HepG2 (cell line): ENCODE data around the gene NECAP2. TPM values are rescaled to one million over a fixed set of nuclear protein-coding genes. Genes with fewer than 3 reads are reported as not detected.

Experiments
- ATAC-seq: fragments of 200-7000 bp; cut with Tn5 transposase; 3 replicates; pipeline ENCODE4 v1.9.1; 2020; ENCODE audit warnings: mild to moderate bottlenecking, moderate library complexity
- BruUV-seq: library from RNA; stranded (reverse); fragments of 400-500 nt; replicated peaks from 2 replicates; lab custom pipeline; 2021; lab: Mats Ljungman, UMichigan
- CTCF ChIA-PET: fragments of 300-600 bp; formaldehyde crosslinking; extraction: SDS; loops from one replicate; lab custom pipeline; 2021; ENCODE audit warnings: low total read pairs, inconsistent platforms, low intra/inter-chr PET ratio; lab: Yijun Ruan, JAX
- POLR2A ChIA-PET: fragments of 350-600 bp; sonication (Branson Sonifier 250); formaldehyde crosslinking; loops from one replicate; lab custom pipeline; 2020; ENCODE audit warnings: antibody characterized with exemption, inconsistent platforms; lab: Yijun Ruan, JAX
- DNase-seq: peaks from one replicate; pipeline ENCODE4 v3.0.0-alpha.2; 2015; ENCODE audit warnings: low spot score
- FAIRE-seq: peaks from 3 replicates; lab custom pipeline; 2011; peaks lifted over from hg19 to GRCh38; lab: Jason Lieb, UNC
- H2AFZ ChIP-seq: one replicate; pipeline ENCODE4 v1.6.1; 2011; ENCODE audit warnings: low read length, inconsistent platforms
- H3K27ac ChIP-seq: fragments of 300-600 bp; 3 replicates; pipeline ENCODE4 v1.8.0; 2011; ENCODE audit warnings: mixed run types, mild to moderate bottlenecking, mixed read lengths, low read length, inconsistent platforms; ENCODE audit not compliant: insufficient read depth; ENCODE audit errors: extremely low read length
- H3K27me3 ChIP-seq, 2 experiments: fragments of 200-600 bp in 1 of 2; 2 replicates in 1 of 2; 3 replicates in 1 of 2; pipeline versions ENCODE4 v1.6.0 to v1.8.0; 2011; ENCODE audit warnings: low read length in 2 of 2, mild to moderate bottlenecking in 2 of 2, moderate library complexity in 2 of 2, inconsistent platforms in 1 of 2; ENCODE audit not compliant: insufficient read depth in 2 of 2, control insufficient read depth in 1 of 2
- H3K36me3 ChIP-seq, 2 experiments: fragments of 200-600 bp in 1 of 2; replicated peaks in 1 of 2; 2 replicates in 1 of 2; 3 replicates in 1 of 2; pipeline versions ENCODE4 v1.5.1 to v1.8.0; 2011; ENCODE audit warnings: low read length in 2 of 2, inconsistent platforms in 1 of 2; ENCODE audit not compliant: insufficient read depth in 2 of 2, control insufficient read depth in 1 of 2
- H3K4me1 ChIP-seq: 2 replicates; pipeline ENCODE4 v1.5.1; 2012; ENCODE audit warnings: low read length, inconsistent platforms; ENCODE audit not compliant: insufficient read depth
- H3K4me2 ChIP-seq: 2 replicates; pipeline ENCODE4 v1.6.0; 2011; ENCODE audit warnings: low read depth, low read length, inconsistent platforms
- H3K4me3 ChIP-seq, 3 experiments: fragments of 200-600 bp in 1 of 3; sonication (generic), shearing (Covaris generic) in 1 of 3; replicated peaks in 1 of 3; 2 replicates each; pipeline ENCODE4 v1.5.1; 2011 to 2016; ENCODE audit warnings: low read length in 3 of 3, inconsistent platforms in 2 of 3, low read depth in 2 of 3, mild to moderate bottlenecking in 2 of 3, control low read depth in 1 of 3, mixed read lengths in 1 of 3; ENCODE audit not compliant: insufficient read depth in 1 of 3
- H3K79me2 ChIP-seq: one replicate; pipeline ENCODE4 v1.6.1; 2011; ENCODE audit warnings: low read length, inconsistent platforms; ENCODE audit not compliant: insufficient read depth
- H3K9ac ChIP-seq: 2 replicates; pipeline ENCODE4 v1.6.0; 2011; ENCODE audit warnings: mild to moderate bottlenecking, low read depth, low read length, inconsistent platforms; ENCODE audit not compliant: insufficient read depth
- H3K9me3 ChIP-seq: 2 replicates; pipeline ENCODE4 v1.5.1; 2012; ENCODE audit warnings: mild to moderate bottlenecking, low read length
- H4K20me1 ChIP-seq: 2 replicates; pipeline ENCODE4 v1.6.0; 2011; ENCODE audit warnings: inconsistent platforms, mild to moderate bottlenecking, low read length, moderate library complexity; ENCODE audit not compliant: insufficient read depth
- BHLHE40 ChIP-seq: IDR thresholded peaks from 2 replicates; pipeline ENCODE4 v1.6.1; 2011; ENCODE audit warnings: low read length, improper control_type of control experiment
- CEBPG ChIP-seq: IDR thresholded peaks from 2 replicates; pipeline ENCODE4 v1.6.1; 2016
- HNF1A ChIP-seq, 2 experiments: sonication (generic) in 1 of 2; formaldehyde crosslinking in 1 of 2; IDR thresholded peaks; 2 replicates each; pipeline versions ENCODE4 v1.4.0 to v1.6.1; 2016 to 2020; ENCODE audit warnings: borderline replicate concordance in 1 of 2, low read depth in 1 of 2, mild to moderate bottlenecking in 1 of 2, missing genetic modification reagents in 1 of 2
- NFRKB ChIP-seq: fragments of 450-650 bp; IDR thresholded peaks from 2 replicates; pipeline ENCODE4 v1.6.1; 2017
- ZNF382 ChIP-seq: sonication (generic); formaldehyde crosslinking; IDR thresholded peaks from 2 replicates; pipeline ENCODE4 v1.5.0; 2020; ENCODE audit warnings: missing genetic modification reagents, mild to moderate bottlenecking, borderline replicate concordance
- ZNF549 ChIP-seq: sonication (generic); formaldehyde crosslinking; IDR thresholded peaks from 2 replicates; pipeline ENCODE4 v1.5.0; 2020; ENCODE audit warnings: missing genetic modification reagents
- WGBS: methylation state at CpG from one replicate; pipeline ENCODE4 v1.1.6; 2017; ENCODE audit warnings: low lambda C conversion rate; 5-methylcytosine and 5-hydroxymethylcytosine counted together
- in situ Hi-C: cut with HindIII; loops from 2 replicates; pipeline ENCODE4 v1.10.0; 2017; ENCODE audit warnings: low pct_unique_long_range_greater_than_20kb; ENCODE audit not compliant: extremely low pct_ligation_motif_present
- intact Hi-C: fragments of 100-400 bp; cut with micrococcal nuclease; formaldehyde crosslinking; loops from one replicate; pipeline ENCODE4 v1.10.0; 2022; ENCODE audit not compliant: unreplicated experiment
- polyA plus RNA-seq, 8 experiments: library from polyadenylated mRNA; depleted of rRNA in 3 of 8; stranded (reverse) in 7 of 8; unstranded in 1 of 8; fragments of >200 nt; fragmentation: Illumina TruSeq in 4 of 8; extraction: Trizol in 4 of 8; gene quantifications; 2 replicates each; pipeline versions ENCODE4 v1.2.1 to v1.2.3, GENCODE V29; 2011 to 2016; ENCODE audit warnings: low read depth in 4 of 8, missing spikeins in 1 of 8, mixed read lengths in 1 of 8; ENCODE audit not compliant: insufficient read depth in 1 of 8
- total RNA-seq, 5 experiments: library from RNA; depleted of rRNA; stranded (reverse); fragments of >200 nt; fragmentation: Illumina TruSeq; extraction: Trizol; gene quantifications; 2 replicates each; pipeline ENCODE4 v1.2.3, GENCODE V29; 2016; ENCODE audit warnings: low read depth in 1 of 5

NECAP2 gene
- total and polyA plus RNA-seq, 2 of the 13 experiments (the other 11 are each of a cell fraction or from before 2014, with no cell fraction given) = 38.5 to 52.3 TPM

GRCh38 chr1:16434501-16434900 lies 6.0 kb upstream of the NECAP2 start (continued):
- TF ChIP-seq HNF1A (IDR thresholded peaks at IDR 0.05; ENCODE audit: low read depth) = no peak
- TF ChIP-seq HNF1A (CRISPR knock-in tag; IDR thresholded peaks at IDR 0.05; ENCODE audit: borderline replicate concordance) = no peak
- no peak for TF ChIP-seq ZNF549 (CRISPR knock-in tag)
- TF ChIP-seq ZNF382 (CRISPR knock-in tag) = no peak
- no peak for TF ChIP-seq CEBPG (CRISPR knock-in tag)
- TF ChIP-seq NFRKB = no peak

GRCh38 chr1:16436946-16437474 lies 3.5 kb upstream of the NECAP2 start, which contains the start of gene SPATA21:
TSS of gene SPATA21 (minus strand) at chr1:16437424. CDS start at chr1:16431371, 6,053 bp downstream.
- in situ Hi-C loops = no loop called here
- H3K9ac ChIP-seq = peak within 1 kb of the TSS; percentile 39; the same call in 1 of the 2 replicates
- H2AFZ ChIP-seq = peak within 1 kb of the TSS; percentile 15
- ATAC-seq (no peak), FAIRE-seq (no peak), DNase-seq (no peak)
- H3K36me3 ChIP-seq = no peaks in the 10 kb centered on the region
- TF ChIP-seq BHLHE40 = no peak
- 10% methylated on average over 2 of the region's 3 CpGs for WGBS
- H3K27ac ChIP-seq = no peak within 1 kb of the TSS
- ChIA-PET CTCF (no interaction called here), POLR2A (no interaction called here)
- peaks cover 31% of the 10 kb centered on the region for H3K4me1 ChIP-seq
- no peak within 1 kb of the TSS for H3K4me3 ChIP-seq
- intact Hi-C loops = no loop called here
- no peaks in the 10 kb centered on the region; a peak in 1 of 5 replicates for H3K27me3 ChIP-seq
- peaks cover 13% of the 10 kb centered on the region for H3K79me2 ChIP-seq
- 0 out of 2 replicates have a peak within 1 kb of the TSS, but pooled peaks have one; percentile 2 for H3K4me2 ChIP-seq
- no TSS peak for BruUV-seq
- H4K20me1 ChIP-seq = no peaks in the 10 kb centered on the region
- H3K9me3 ChIP-seq = no peaks in the 10 kb centered on the region
